MM.1S (cell line): ENCODE results near the gene RUFY4.

Experiments used
- DNase-seq: peaks from one replicate; pipeline ENCODE4 v3.0.0-alpha.2; 2015
- H2AFZ ChIP-seq: fragments of 300-600 bp; sonication (generic); 2 replicates; pipeline ENCODE4 v1.6.0; 2016; ENCODE audit warnings: antibody characterized with exemption, low read length
- H3F3A ChIP-seq: fragments of 300-600 bp; sonication (generic); 2 replicates; pipeline ENCODE4 v1.6.1; 2016; ENCODE audit warnings: mild to moderate bottlenecking, antibody characterized with exemption, low read length, moderate library complexity, mixed read lengths; ENCODE audit not compliant: insufficient read depth
- H3K27ac ChIP-seq: fragments of 300-600 bp; sonication (generic); 2 replicates; pipeline ENCODE4 v1.5.1; 2016; ENCODE audit warnings: mild to moderate bottlenecking, low read length
- H3K27me3 ChIP-seq: fragments of 300-600 bp; sonication (generic); replicated peaks from 2 replicates; pipeline ENCODE4 v1.6.0; 2016; ENCODE audit warnings: low read length; ENCODE audit not compliant: insufficient read depth
- H3K36me3 ChIP-seq: fragments of 300-600 bp; sonication (generic); replicated peaks from 2 replicates; pipeline ENCODE4 v1.6.1; 2016; ENCODE audit warnings: mild to moderate bottlenecking, low read length, mixed read lengths; ENCODE audit not compliant: insufficient read depth
- H3K4me1 ChIP-seq: fragments of 300-600 bp; sonication (generic); 2 replicates; pipeline ENCODE4 v1.6.1; 2016; ENCODE audit warnings: low read length, mixed read lengths
- H3K4me2 ChIP-seq: fragments of 300-600 bp; sonication (generic); 2 replicates; pipeline ENCODE4 v1.6.0; 2016; ENCODE audit warnings: low read depth, low read length
- H3K4me3 ChIP-seq: fragments of 300-600 bp; sonication (generic); 2 replicates; pipeline ENCODE4 v1.5.1; 2016; ENCODE audit warnings: low read length, mixed read lengths
- H3K79me2 ChIP-seq: fragments of 300-600 bp; sonication (generic); 2 replicates; pipeline ENCODE4 v1.6.1; 2016; ENCODE audit warnings: mixed run types, low read length, mixed read lengths
- H3K9ac ChIP-seq: fragments of 300-600 bp; sonication (generic); 2 replicates; pipeline ENCODE4 v1.6.1; 2016; ENCODE audit warnings: low read length, mixed read lengths
- H3K9me2 ChIP-seq: fragments of 300-600 bp; sonication (generic); replicated peaks from 2 replicates; pipeline ENCODE4 v1.6.1; 2016; ENCODE audit warnings: mild to moderate bottlenecking, low read length, mixed read lengths; ENCODE audit not compliant: insufficient read depth
- H3K9me3 ChIP-seq: fragments of 300-600 bp; sonication (generic); replicated peaks from 2 replicates; pipeline ENCODE4 v1.6.1; 2016; ENCODE audit warnings: mild to moderate bottlenecking, low read length, mixed read lengths; ENCODE audit not compliant: insufficient read depth
- H4K20me1 ChIP-seq: fragments of 300-600 bp; sonication (generic); 2 replicates; pipeline ENCODE4 v1.6.1; 2016; ENCODE audit warnings: mild to moderate bottlenecking, low read length, moderate library complexity, mixed read lengths; ENCODE audit not compliant: insufficient read depth
- EZH2 ChIP-seq: fragments of 300-600 bp; sonication (generic); optimal IDR thresholded peaks from 2 replicates; pipeline ENCODE3; 2017; ENCODE audit warnings: low read depth, mild to moderate bottlenecking, antibody characterized with exemption, low read length, mixed read lengths
- EZH2phosphoT487 ChIP-seq: fragments of 300-600 bp; sonication (generic); IDR thresholded peaks from 2 replicates; pipeline ENCODE4 v1.6.1; 2018; ENCODE audit warnings: antibody characterized with exemption, low read length
- TF ChIP-seq, protein P1 (sequence below): fragments of 300-600 bp; sonication (generic); IDR thresholded peaks from 2 replicates; pipeline ENCODE4 v1.5.1; 2016; ENCODE audit warnings: antibody characterized with exemption, low read length, mixed read lengths

RUFY4 gene

DNA sequence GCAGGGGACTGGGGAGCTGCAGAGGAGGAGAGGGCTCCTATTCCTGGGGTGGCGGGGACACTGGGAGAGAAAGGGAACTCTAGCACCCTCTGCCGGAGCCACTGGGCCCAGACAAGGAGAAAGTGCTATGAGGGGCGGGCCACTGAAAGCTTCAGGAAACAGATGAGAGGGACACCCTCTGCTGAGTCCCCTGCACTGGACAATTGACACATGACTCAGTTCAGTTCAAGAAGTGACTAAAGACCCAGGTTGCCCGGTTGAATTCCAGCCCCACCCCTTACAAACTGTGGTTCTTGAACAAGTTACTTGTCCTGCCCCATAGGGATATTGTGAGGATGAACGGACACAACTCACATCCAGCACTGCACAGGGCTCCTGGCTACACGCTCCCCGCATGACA lies 5.0 kb downstream of the RUFY4 start:
- Histone ChIP-seq H3K4me1 (no peaks in the 10 kb centered on the region), H3K79me2 (no peaks in the 10 kb centered on the region), H2AFZ (0 out of 2 replicates have a peak overlapping the region, but pooled peaks have one; percentile 19), H3K27me3 (no peaks in the 10 kb centered on the region), H3K27ac (no peak overlapping the region), H3K4me2 (no peak overlapping the region), H3K4me3 (no peak overlapping the region), H3K9me3 (no peaks in the 10 kb centered on the region), H3K9me2 (no peaks in the 10 kb centered on the region), H4K20me1 (no peaks in the 10 kb centered on the region), H3F3A (no peaks in the 10 kb centered on the region), H3K9ac (no peak overlapping the region), H3K36me3 (no peaks in the 10 kb centered on the region)
- TF ChIP-seq EZH2 (no peak), EZH2phosphoT487 (no peak)
- TF ChIP-seq, protein P1, sequence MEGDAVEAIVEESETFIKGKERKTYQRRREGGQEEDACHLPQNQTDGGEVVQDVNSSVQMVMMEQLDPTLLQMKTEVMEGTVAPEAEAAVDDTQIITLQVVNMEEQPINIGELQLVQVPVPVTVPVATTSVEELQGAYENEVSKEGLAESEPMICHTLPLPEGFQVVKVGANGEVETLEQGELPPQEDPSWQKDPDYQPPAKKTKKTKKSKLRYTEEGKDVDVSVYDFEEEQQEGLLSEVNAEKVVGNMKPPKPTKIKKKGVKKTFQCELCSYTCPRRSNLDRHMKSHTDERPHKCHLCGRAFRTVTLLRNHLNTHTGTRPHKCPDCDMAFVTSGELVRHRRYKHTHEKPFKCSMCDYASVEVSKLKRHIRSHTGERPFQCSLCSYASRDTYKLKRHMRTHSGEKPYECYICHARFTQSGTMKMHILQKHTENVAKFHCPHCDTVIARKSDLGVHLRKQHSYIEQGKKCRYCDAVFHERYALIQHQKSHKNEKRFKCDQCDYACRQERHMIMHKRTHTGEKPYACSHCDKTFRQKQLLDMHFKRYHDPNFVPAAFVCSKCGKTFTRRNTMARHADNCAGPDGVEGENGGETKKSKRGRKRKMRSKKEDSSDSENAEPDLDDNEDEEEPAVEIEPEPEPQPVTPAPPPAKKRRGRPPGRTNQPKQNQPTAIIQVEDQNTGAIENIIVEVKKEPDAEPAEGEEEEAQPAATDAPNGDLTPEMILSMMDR = peak; percentile 72
- peak; percentile 27 for DNase-seq

DNA sequence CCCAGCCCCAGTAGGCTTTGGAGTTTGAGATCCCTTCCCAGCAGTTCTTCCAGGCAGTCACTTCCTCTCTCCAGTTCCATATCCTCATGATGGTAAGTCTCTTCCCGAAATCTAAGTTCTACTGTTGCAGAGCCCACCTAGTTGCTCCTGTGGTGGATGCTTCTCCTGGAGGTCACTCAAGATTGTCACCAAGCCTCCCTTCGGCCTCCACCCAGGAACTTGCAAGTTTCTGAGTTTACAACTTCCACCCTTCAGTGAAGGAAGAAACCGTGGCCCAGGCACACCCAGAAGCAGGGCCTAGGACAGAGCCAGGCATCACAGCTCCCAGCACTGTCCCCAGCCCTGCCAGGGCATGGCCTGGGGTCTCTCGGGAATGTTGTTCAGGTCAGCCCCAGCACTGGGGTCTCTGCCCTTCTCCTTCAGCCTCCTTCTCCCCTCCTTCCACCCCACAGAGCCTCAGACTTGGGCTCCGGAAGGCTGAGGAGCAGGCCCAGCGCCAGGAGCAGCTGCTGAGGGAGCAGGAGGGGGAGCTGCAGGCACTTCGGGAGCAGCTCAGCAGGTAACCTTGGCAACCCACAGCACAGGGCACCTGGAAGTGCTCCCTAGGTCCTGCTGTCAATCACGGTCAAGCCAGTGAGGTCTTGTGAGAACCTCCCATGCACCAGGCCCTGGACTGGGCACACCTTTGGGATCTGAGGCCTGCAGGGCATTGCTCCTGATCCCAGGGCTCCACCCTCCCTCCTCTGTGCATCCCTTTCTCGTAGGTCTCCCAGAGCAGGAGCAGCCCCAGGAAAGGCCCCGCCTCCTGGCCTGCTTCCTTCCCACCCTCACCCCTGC lies 7.1 kb downstream of the RUFY4 start:
- DNase-seq = no peak
- H3K9me2 ChIP-seq = no peaks in the 10 kb centered on the region
- H3K4me2 ChIP-seq = no peak overlapping the region
- peaks cover 5% of the 10 kb centered on the region; the same call in 1 of the 2 replicates for H3K4me1 ChIP-seq
- TF ChIP-seq EZH2 (no peak), EZH2phosphoT487 (no peak)
- TF ChIP-seq, protein P1 = no peak
- no peaks in the 10 kb centered on the region for H4K20me1 ChIP-seq
- H3K4me3 ChIP-seq = no peak overlapping the region
- no peak overlapping the region for H2AFZ ChIP-seq
- H3K9me3 ChIP-seq = no peaks in the 10 kb centered on the region
- H3K27me3 ChIP-seq = no peaks in the 10 kb centered on the region
- H3K9ac ChIP-seq = no peak overlapping the region
- no peaks in the 10 kb centered on the region for H3K79me2 ChIP-seq
- H3K27ac ChIP-seq = no peak overlapping the region
- no peaks in the 10 kb centered on the region for H3F3A ChIP-seq
- H3K36me3 ChIP-seq = no peaks in the 10 kb centered on the region

DNA sequence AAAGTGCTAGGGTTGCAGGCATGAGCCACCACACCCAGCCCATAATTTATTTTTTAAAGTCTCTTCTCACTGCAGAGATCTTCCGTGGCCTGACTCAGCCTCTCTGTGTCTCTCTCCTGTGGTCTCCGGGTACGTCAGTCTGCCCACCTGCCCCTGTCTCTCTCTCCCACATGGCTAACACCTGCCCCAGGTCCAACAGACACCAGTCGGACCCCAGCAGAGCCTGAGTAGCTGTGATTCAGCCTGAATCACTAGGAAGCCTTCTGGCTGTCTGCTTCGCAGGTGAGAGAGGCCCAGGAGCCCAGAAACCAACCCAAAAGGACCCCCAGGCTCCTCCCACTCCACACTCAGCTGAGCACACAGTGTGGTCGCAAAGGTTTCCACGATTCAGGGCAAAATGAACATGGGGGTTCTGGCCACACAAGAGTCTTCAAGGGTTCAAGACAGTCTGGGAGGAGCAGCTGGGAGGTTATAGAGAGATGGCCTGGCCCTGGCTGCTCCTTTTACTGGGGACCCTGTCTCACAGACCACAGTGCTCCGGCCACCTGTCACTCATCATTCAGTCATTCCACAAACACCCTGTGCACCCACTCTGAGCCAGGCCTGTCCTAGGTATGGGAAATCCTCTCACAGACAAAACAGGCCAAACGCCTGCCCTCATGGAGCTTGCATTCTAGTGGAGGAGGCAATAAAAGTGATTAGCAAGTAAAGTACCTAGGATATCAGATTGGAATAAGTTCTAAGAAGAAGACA lies 8.6 kb downstream of the RUFY4 start:
- Histone ChIP-seq H3K27ac (no peak overlapping the region), H3K4me3 (no peak overlapping the region), H3K27me3 (no peaks in the 10 kb centered on the region), H3K79me2 (no peaks in the 10 kb centered on the region), H3K4me2 (no peak overlapping the region), H3K9ac (no peak overlapping the region), H3K36me3 (no peaks in the 10 kb centered on the region), H3K4me1 (peaks cover 12% of the 10 kb centered on the region), H2AFZ (no peak overlapping the region), H3F3A (no peaks in the 10 kb centered on the region), H4K20me1 (no peaks in the 10 kb centered on the region), H3K9me3 (no peaks in the 10 kb centered on the region), H3K9me2 (no peaks in the 10 kb centered on the region)
- TF ChIP-seq, protein P1 = no peak
- TF ChIP-seq EZH2phosphoT487 (no peak), EZH2 (no peak)
- DNase-seq = no peak
